GM18858 (cell line): Measurements from ENCODE around the gene EPB41L2.

Experiments used
- ATAC-seq: cut with Tn5 transposase; IDR thresholded peaks from one replicate; pipeline ENCODE4 v1.9.1; 2021; ENCODE audit not compliant: unreplicated experiment

The EPB41L2 gene

DNA sequence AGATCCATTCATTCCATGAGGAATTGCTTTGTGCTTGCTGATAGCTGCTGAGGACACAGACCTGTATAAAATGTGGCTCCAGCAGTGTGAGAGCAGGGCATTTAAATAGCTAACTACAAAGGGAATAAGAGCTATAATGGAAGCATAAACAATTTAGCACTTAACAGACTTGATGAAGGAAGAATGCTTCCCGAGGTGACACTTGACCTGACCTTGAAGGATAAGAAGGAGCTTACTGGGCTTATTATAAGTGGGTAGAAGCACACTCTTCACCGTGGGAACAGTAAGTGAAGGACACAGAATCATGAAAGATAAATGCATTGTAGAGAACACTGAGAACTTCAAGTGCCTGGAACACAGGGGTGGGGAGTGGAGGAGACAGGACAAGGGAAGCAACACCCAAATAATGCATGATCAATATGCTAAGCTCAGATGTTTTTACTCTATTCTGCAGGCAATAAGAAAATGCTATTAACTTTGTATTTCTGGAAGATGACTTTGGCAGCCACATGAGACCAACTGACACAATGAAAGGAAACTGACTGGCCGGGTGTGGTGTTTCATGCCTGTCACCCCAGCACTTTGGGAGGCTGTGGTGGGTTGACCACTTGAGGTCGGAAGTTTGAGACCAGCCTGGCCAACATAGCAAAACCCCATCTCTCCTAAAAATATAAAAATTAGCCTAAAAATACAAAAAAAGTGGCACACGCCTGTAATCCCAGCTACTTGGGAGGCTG lies 84.2 kb downstream of the EPB41L2 start:
- ATAC-seq: no peak

DNA sequence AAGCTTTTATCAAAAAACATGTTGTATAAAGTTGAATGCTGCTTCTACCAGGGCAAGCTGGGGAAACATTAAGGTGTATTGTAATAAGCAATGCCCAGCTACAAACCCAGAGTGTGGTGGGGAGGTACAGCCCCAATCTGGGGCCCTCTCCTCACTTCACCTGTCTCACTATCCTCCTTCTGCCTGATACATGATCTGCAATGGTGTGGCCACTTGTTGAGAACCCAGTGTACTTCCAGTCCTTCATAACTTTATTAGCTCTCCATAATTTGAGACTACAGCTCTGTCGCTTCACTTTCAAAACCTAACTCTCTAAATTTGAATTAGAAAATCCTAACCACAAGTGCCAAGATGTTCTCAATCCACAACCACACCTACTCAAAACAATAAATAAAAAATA lies 84.9 kb downstream of the EPB41L2 start:
- no peak for ATAC-seq

DNA sequence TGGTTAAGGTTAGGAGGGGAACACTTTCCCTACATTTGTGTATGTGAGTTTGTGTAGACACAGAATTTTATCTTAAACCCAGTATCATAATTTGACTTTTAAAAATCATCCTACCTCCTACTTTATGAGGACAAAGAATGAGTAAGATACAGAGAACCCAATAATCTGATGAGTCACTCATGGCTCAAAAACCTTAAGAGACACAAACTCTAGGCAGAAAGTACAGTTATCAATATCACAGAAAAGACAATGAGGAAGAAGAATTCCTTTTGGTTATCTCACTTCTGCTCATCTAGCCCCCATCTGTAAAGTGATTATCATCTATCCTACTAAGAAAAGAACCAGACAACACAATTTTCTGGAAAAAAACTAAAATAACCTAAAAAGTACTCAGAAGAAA lies 87.7 kb downstream of the EPB41L2 start:
- no peak for ATAC-seq

DNA sequence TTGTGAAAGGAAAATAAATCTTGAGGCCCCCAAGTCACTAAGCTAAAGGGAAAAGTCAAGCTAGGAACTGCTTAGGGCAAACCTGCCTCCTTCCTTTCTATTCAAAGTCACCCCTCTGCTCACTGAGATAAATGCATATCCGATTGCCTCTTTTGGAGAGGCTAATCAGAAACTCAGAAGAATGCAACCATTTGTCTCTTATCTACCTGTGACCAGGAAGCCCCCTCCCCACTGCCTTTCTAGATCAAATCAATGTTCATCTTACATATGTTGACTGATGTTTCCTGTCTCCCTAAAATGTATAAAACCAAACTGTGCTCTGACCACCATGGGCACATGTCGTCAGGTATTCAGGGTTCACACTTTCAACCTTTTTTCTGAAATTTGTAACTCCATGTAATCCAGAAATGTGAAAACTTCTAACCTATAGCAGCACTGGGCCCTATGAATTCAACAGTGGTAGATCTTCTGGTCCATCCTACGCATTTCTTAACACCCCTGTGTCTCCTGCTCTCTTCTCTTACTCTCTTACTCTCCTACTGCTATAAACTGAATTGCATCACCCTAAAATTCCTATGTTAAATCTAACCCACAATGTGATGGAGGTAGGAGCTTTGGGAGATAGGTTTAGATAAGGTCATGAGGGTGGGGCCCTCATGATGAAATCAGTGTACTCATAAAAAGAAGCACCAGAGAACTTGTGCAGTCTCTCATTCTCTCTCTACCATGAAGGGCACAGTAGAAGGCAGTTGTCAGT lies 89.3 kb downstream of the EPB41L2 start:
- ATAC-seq: no peak

DNA sequence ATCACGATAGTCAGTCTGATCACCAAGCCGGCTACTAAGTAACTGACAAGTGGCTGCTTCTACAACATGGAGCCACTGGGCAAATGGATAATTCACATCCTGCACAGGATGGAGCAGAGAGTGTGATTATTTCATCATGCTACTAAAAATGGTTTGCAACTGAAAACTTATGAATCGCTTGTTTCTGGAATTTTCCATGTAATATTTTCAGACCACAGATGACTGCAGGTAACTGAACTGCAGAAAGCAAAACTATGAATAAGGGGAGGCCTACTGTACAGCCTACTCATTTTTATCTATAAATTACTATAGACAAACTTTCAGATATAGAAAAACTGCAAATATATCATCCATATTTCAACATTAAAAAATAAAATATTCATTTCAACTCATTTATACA lies 91.5 kb downstream of the EPB41L2 start:
- ATAC-seq: no peak

DNA sequence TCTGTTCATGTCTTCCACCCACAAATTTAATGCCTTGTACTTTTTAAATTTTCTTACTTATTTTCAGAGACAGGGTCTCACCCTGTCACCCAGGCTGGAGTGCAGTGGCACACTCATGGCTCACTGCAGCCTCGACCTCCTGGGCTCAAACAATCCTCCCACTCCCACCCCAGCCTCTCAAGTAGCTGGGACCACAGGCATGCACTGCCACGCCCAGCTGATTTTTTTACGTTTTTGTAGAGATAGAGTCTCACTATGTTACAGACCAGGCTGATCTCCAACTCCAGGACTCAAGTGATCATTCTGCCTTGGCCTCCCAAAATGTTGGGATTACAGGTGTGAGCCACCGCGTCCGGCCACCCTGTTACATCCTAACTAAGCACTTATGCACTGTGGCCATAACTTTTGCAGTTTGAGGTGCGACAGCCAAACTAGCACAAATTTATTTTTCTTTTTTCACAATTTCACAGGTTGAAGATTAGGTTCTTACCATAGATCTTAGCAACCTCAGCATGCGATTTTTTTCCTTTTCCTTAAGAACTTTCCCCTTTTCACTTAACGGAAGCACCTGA lies 92.1 kb downstream of the EPB41L2 start:
- ATAC-seq: no peak

DNA sequence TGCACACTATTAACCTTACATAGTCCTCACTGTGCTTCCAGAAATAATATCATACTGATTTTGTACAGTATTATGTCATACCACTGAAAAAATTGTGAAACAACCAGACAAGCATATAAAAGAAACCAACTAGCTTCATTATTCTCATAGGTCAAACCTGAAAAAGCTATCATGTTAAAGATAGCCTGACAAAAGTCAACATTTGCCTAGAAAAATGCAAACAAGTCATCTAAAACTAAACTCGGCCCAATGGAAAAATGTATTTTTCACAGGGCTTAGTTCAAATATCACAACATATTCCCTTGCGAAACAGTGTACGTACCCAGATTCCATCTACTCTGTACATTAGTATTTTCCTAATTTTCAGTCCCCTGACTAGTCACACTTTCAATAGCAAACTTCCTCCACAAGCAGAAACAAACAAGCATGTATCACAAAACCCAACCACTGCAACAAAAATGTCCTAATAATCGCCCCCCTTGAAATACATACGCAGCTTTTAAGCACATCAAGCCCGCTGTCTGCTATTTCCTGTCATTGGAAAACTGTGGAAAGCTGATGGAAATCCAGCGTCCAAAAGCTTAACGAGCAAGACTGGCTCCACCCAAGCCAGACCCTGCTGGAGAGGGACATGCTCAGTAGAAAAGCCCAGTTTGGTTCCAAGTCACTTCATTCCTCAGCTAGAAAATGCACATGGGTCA lies 93.1 kb downstream of the EPB41L2 start:
- no peak for ATAC-seq

DNA sequence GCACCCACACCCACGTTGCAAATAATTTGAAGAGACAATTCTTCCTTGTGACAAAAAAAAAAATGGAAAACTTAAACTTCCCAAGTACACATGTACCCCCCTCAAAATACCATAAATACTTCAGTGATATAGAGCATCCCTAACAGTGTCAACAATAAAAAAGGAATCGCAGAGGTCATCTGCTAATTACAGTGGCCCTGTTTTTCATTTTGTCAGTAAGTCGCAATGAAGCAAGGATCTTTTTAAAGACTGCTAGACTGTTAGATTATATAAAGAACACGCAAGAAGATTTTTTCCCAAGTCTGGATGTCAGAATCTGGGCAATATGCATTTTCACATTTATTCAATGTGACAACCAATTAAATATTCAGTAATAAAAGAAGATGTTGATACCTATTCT lies 93.9 kb downstream of the EPB41L2 start:
- no peak for ATAC-seq

DNA sequence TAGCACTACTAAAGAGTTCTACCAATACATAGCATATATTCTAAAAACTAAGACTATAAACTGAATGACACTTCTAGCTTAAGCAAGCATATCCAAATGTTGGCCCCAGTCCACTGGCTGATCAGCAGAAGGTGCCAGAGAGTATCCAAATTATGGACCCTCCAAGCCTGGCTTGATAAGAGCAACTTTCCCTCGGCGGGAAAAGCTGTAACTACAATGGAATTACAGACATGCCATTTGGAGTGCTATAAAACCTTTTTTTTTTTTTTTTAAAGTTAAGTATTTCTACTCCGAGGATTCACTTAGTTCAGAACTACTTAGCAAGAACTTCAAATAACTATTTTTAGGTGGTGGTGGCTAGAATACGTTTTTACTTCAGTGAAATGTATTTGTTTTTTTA lies 94.6 kb downstream of the EPB41L2 start:
- no peak for ATAC-seq

DNA sequence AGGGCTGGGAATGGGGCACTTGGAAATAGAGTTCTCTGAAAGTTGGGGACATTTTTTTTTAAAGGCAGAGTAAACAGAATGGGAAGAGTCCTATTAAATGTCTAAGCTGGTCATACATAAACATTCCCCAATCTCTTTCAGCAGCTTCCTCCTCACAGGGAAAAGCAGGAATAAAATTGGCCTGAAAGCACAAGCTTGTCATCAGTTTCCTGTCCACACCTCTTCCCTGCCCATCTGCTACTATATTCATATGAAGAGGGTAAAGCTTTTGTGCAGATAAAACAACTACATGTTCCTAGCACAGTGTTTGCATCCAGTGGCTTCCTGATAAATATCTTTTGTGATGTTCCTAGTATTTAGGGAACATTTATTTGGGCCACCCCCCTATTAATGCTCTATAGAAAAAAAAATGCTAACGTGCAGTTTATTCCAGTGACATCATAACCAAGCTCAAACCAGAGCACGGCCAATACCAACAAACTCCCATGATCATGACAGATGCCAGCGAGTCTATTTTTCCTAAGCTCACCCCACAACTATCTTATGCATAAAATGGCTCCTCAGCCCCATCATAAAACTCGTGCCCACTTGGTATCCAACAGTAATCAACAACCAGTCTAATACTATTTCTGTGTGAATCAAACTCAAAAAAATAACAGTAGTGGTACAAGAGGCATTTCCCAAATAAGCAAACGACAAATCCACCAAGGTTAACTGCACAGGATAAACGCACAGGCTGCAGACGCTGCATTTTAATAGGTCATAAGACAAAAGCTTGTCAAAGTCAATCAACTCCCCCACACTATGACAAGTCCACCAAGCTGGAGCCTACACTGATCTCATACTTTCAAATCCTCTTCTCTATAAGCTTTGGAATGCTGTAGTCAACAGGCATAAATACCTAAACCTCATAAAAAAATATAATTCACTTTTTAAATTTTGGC lies 95.3 kb downstream of the EPB41L2 start:
- ATAC-seq: no peak

DNA sequence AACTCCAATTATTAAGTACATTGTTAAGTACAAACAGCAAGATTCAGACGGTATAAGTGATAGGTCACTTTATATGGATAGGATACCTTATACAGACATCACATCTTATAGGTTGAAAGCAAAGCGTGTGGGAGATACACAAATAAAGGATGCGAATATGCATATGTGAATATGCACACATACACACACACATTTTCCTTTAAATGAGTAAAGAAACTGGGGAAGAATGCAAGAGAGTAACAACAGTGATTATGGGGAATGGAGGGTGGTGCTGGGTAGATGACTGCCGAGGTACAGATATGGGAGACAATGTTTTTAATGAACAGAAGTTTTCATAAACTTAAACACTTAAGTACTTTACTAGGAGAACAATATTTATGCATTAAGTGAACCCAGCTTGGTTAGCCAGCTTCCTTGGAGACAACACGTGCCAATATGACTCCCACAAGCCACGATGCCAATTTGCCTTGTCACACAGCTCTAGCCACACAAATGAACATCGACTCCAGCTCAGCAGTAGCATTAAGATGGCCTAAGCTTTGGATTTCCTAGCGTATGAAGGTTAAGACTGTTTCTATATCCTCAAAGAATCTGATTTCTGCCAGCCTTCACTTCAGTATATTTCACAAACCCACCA lies 96.6 kb downstream of the EPB41L2 start:
- ATAC-seq: no peak

DNA sequence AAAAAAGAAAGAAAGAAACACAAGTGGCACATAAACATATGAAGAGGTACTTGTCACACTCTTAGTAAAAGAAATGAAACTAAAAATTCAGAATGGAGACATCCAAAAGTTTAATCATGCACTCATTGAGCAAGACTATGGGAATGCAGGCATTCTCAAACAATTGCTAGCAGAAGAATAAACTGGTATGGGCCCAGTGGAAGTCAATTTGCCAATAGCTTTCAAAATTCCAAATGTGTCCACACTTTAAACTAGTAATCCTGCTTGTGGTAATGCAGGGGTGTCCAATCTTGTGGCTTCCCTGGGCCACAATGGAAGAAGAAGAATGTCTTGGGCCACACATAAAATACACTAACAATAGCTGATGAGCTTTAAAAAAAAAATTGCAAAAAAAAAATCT lies 97.4 kb downstream of the EPB41L2 start:
- no peak for ATAC-seq

DNA sequence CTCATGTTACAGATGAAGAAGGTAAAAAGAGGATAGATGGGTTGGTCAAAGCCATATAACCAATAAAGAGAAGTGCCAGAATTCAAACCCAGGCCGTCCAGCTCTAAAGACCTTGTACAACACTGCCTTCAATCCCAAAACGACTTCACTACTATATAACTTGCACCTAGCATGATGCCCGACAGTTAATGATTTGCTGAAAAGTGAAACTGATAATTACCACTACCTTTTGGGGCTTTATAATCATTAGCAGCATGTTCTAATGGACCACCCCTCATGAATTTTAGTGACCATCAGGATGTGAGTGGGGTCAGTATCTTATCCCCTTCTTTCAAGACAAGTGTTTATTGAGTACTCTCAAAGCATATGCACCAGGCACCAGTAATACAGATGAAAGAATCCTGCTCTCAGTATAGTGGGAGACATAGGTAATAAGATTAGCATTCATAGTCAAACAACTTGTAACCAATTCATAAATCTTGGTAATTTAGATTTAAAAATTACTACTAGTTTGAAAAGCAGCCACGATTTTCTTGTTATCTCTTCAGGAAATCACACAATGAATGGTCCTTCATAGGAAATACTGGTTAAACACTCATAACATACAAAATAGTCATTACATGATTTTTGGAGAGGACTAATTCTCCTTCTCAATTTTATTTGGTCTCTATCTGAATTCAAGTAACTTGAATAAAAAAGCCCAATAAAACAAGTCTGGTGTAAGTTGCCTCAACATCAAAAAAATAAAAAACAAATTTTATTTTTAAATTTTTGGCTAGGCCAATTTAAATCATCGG lies 98.0 kb downstream of the EPB41L2 start:
- no peak for ATAC-seq

DNA sequence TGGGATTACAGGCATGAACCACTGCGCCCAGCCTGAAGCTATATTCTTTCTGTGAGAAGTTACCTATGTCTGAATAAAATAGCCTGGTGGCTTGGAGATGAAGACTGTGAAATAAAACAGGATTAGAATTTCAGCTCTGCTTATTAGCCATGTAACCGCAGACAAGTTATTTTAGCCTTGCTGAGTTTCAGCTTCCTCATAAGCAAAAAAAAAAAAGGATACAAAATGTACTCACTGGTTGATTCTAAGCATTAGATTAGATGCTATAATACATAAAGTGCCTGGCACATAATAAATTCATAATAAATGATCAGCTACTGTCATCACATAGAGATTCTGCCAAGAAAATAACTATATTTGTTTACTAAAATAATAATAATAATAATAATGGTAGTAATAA lies 98.8 kb downstream of the EPB41L2 start:
- peak; percentile 35 for ATAC-seq

DNA sequence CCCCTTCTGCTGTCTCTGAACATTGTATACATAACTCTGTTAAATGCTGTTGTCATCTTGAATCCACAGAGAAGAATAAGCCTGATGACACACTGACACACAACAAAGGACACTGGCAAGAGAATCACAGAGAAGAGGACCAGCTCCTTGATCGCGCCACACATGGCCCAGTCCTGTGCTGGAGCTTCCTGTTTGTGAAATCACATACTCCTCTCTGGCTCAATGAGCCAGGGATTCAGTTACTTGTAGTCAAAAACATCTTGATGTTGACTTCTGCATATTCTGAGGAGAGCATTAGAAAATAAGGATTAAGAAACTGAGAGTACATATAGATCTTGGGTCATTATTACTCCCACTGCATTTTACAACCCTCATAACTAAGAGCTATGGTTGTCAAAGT lies 100.1 kb downstream of the EPB41L2 start:
- ATAC-seq: no peak

DNA sequence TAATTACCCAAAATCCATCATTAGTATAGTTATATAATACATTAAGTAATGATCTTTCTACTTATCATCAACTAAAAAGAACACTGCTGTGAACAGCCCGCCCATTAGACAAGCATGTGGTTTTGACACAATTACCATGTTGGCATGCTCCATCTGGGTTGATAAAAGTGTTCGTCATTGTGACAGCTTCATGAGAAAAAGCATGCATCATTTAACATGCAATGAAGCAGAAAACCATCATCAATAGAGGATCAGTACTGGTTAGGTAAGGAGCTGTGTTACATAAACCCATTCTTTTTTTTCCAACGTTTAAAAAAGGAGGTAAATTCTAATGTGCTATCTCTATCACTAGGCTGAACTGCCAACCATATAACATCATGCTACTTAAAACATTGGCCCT lies 101.9 kb downstream of the EPB41L2 start:
- ATAC-seq: no peak

DNA sequence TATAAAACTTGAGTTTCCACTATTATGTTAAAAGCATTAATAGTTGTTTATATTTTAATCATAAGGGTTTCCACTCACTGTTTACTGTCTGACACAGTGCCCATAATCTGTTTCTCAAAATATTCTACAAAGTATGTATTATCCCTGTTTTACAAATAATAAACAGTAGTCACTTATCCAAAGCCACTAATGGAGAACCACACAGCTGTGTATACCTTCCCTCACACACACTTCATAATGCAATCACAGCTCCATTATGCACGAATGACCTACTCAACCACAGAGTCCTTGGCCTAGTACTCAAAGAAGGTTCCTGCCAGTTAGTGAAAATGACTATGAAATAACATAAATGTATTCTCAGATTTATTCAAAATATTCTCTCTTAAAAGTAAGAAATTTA lies 103.1 kb downstream of the EPB41L2 start:
- no peak for ATAC-seq

DNA sequence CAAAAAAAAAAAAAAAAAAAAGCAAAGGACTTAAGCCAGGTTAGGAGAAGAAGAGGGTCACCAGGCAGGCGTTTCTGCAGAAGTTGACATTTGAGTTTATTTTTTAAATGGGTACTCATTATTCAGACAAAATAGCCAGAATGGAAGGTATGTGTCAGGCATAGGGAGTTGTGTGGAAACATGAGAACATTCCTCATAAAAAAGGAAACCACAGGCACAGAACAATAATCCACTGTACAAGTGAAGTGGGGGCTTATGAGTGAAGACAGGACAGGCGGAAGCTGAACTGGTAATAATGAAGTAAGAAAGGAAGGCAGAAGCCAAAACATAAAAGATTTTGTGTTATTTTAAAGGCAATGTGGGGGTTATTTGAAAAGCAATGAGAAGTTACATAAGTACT lies 104.6 kb downstream of the EPB41L2 start:
- ATAC-seq: no peak

DNA sequence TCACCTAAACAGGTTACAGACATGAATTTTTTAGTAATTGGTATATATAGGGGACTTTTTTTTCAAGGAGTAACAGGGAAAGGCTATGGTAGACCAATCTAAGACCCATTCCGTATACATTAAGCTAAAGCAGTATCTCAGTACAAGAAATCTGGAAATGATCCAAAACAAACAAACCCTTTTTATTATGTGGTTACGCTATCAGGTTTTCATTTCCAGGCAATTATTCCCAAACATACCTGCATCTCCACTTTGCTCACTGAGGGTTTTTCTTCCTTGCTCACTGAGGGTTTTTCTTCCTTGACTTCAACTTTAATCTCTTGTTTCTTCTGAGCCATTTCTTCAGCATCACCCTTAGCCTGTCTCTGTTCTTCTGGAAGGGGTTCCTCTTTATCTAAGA lies 107.3 kb downstream of the EPB41L2 start:
- no peak for ATAC-seq
